ENCODE data around the gene SKAP2.

DNA sequence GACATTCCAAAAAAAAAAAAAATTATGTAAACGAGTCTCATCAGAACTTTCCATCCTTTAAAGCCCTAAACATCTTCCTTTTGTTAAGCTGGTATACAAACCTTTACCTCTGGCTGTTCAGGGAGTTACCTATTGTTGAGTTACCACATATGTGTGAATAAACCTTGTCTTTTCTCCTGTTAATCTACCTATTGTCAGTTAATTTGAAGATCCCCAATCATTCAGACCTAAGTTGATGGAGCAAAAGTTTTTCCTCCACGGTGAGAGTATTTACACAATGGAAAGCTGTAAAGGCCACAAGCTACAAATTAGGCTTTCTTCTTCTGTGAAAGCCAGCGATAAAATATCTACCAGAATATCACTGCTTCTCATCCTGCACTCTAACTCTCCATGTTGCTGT lies 80.3 kb downstream of the SKAP2 start:
- TF ChIP-seq POLR2A (IDR thresholded peaks at IDR 0.05; ENCODE audit: low read length) (no peak), GATA1 (IDR thresholded peaks at IDR 0.05; ENCODE audit: low read depth, low read length) (no peak)

All from erythroblast (primary cell).